Activated naive CD4-positive, alpha-beta T cell treated with anti-CD3 and anti-CD28 coated beads, Interleukin-2, amount 10 ng/mL, durations not matched to agents 7 days and 5 days (primary cell): ENCODE data around the gene TNNC1.
A peak's percentile ranks its signal among the peaks of the same experiment; 100 is the strongest.

Experiments
- CTCF ChIA-PET: fragments of 350-600 bp; sonication (Branson Sonifier 250); formaldehyde crosslinking; loops from one replicate; lab custom pipeline; 2021; ENCODE audit warnings: antibody characterized with exemption; lab: Charles Lee
- DNase-seq: peaks from one replicate; pipeline ENCODE4 v3.0.0-alpha.2; 2020
- H3K27ac Mint-ChIP-seq: one replicate; pipeline ENCODE4 v1.8.0; 2021; ENCODE audit warnings: mild to moderate bottlenecking, moderate library complexity, mixed read lengths
- H3K27me3 Mint-ChIP-seq: one replicate; pipeline ENCODE4 v1.8.0; 2021; ENCODE audit warnings: mild to moderate bottlenecking, mixed read lengths
- H3K36me3 Mint-ChIP-seq: one replicate; pipeline ENCODE4 v1.8.0; 2021; ENCODE audit warnings: mixed read lengths
- H3K4me1 Mint-ChIP-seq: one replicate; pipeline ENCODE4 v1.8.0; 2021; ENCODE audit warnings: mixed read lengths
- H3K4me3 Mint-ChIP-seq: one replicate; pipeline ENCODE4 v1.8.0; 2021; ENCODE audit warnings: mild to moderate bottlenecking, moderate library complexity, mixed read lengths
- H3K9me3 Mint-ChIP-seq: one replicate; pipeline ENCODE4 v1.8.0; 2021; ENCODE audit warnings: mixed read lengths

The TNNC1 gene

GRCh38 chr3:52447512-52448355 lies 6.1 kb downstream of the TNNC1 start:
- peaks cover 8% of the 10 kb centered on the region for H3K27me3 Mint-ChIP-seq
- H3K27ac Mint-ChIP-seq, result no peak overlapping the region
- no peaks in the 10 kb centered on the region for H3K36me3 Mint-ChIP-seq
- no peaks in the 10 kb centered on the region for H3K9me3 Mint-ChIP-seq
- no peak overlapping the region for H3K4me3 Mint-ChIP-seq
- no peak for DNase-seq
- peaks cover 13% of the 10 kb centered on the region for H3K4me1 Mint-ChIP-seq
- CTCF ChIA-PET, result interaction anchor here (0.7 to 6.6 kb wide), 17 partner anchors 9 to 228 kb away, joined by 3 to 69 read pairs (median 5); partner anchors contain the start of gene NISCH

DNA sequence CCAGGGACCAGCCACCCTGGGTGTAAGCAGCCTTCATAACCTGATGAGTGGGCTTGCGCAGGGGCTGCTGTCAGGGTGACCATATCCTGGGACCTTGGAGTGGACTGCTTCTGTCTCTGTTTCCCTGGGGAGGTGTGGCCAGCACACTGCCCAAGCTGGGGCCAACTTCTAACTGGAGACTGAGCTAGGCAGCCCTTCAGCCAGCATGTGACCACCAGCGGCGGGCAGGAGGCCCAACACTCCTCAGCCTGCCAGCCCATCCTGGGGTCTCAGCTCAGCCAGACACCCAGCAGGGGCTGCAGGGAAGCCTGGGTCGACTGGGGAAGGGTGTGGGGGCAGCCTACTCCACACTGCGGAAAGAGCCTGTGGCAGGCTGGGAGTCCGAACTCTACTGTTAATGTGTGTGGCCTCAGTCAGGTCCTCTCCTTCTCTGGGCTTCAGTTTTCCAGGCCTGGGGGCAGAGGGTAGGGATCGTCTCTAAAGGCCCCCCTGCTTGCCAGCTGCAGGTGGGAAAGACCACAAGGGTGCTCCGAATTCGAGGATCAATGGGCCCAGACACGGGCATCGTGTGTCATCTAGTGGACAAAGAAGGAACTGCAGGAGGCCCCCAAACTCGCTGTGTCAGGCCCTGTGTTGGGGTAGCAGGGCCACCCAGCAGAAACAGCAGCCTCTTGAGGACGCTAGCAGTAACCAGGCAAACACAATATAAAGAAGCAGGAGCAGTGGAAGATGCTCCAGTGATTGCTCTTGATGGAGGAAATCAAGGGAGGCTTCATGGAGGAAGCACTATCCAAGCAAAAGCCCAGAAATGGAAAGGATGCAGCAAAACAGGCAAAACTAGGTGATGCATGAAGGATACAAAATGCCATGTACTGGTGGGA lies 7.0 kb downstream of the TNNC1 start:
- Mint-ChIP-seq H3K27me3 (peaks cover 8% of the 10 kb centered on the region), H3K9me3 (no peaks in the 10 kb centered on the region), H3K4me3 (no peak overlapping the region), H3K4me1 (peaks cover 13% of the 10 kb centered on the region), H3K36me3 (no peaks in the 10 kb centered on the region), H3K27ac (peak overlapping the region; percentile 3)
- CTCF ChIA-PET, result interaction anchor here (0.9 to 6.6 kb wide), 21 partner anchors 10 to 245 kb away, joined by 3 to 69 read pairs (median 6); partner anchors contain the start of gene NISCH
- DNase-seq, result peak; percentile 82

DNA sequence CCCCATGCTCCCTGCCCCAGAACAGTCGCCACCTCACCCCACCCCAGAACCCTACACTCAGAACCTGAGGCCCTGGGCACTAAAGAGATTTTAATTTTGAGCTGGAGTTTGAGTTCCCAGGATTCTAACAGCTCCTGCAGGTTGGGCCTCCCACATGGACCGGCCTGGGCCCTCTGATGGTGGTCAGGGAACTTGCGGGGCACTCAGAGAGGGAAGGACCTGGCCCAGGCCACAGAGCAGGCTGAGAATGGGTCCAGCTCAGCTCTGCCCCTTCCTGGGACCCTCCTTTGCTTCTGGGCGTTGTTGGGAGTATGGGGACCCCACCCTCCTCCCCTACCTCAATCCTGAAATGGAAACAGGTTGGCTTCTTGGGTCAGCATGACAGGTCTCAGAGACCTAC lies 7.8 kb downstream of the TNNC1 start:
- Mint-ChIP-seq H3K27ac (no peak overlapping the region), H3K9me3 (no peaks in the 10 kb centered on the region), H3K27me3 (peaks cover 8% of the 10 kb centered on the region), H3K36me3 (no peaks in the 10 kb centered on the region), H3K4me3 (no peak overlapping the region), H3K4me1 (peaks cover 13% of the 10 kb centered on the region)
- DNase-seq, result no peak
- CTCF ChIA-PET, result interaction anchor here (0.9 to 6.6 kb wide), 18 partner anchors 8 to 389 kb away, joined by 3 to 69 read pairs (median 6); partner anchors contain the start of genes NISCH and TNNC1

GRCh38 chr3:52444860-52445793 lies 8.7 kb downstream of the TNNC1 start, which contains the start of gene SEMA3G:
Gene SEMA3G, minus strand, starts transcription at chr3:52445103. Its CDS starts 76 bp downstream, at chr3:52445027.
- H3K36me3 Mint-ChIP-seq, result no peaks in the 10 kb centered on the region
- H3K27me3 Mint-ChIP-seq, result peaks cover 8% of the 10 kb centered on the region
- CTCF ChIA-PET, result interaction anchor here (0.7 to 6.6 kb wide), 15 partner anchors 9 to 388 kb away, joined by 3 to 69 read pairs (median 6); partner anchors contain the start of genes NISCH, TLR9 and TNNC1
- H3K4me1 Mint-ChIP-seq, result peaks cover 13% of the 10 kb centered on the region
- H3K9me3 Mint-ChIP-seq, result no peaks in the 10 kb centered on the region
- peak; percentile 89 for DNase-seq
- no peak within 1 kb of the TSS for H3K27ac Mint-ChIP-seq
- no peak within 1 kb of the TSS for H3K4me3 Mint-ChIP-seq

DNA sequence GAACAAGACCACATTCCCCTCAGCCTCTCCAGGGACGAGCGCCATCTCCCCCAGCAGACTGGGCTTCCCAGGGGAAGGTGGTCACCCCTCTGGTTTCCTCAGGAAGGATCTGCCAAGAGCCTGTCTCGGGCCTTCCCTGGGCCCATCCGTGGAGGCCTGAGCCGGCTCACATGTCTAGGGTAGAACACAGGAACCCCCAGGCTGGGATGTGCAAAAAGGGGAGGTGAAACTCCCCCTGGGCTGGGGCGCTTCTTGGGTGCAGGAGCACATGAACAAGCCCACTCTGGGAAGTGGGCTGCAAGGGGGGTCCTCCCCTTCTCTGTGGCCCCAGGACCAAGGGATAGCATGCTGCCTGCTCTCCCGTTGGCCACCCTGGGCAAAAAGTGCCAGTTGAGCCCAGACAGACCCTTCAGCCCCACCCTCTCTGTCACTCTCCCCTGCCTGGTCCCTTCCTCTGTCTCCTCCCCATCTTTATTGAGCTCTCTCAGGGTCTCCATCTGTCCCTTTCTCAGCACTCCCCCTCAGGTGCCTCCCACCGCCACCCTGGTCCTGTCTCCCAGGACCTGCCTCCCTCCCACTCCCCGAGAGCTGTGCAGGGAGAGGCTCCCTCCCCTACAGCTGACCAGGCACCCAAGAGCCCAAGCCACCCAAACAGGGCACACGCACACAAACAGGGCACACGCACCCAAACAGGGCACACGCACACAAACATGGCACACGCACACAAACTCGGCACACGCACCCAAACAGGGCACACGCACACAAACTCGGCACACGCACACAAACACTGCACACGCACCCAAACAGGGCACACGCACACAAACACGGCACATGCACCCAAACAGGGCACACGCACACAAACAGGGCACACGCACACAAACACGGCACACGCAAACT lies 9.8 kb downstream of the TNNC1 start:
- DNase-seq, result no peak
- CTCF ChIA-PET, result interaction anchor here (0.9 to 6.6 kb wide), 5 partner anchors 10 to 219 kb away, joined by 3 to 69 read pairs (median 5); partner anchors contain the start of genes TLR9 and TNNC1
- peaks cover 13% of the 10 kb centered on the region for H3K4me1 Mint-ChIP-seq
- no peak overlapping the region for H3K4me3 Mint-ChIP-seq
- H3K36me3 Mint-ChIP-seq, result no peaks in the 10 kb centered on the region
- no peaks in the 10 kb centered on the region for H3K9me3 Mint-ChIP-seq
- peaks cover 13% of the 10 kb centered on the region for H3K27me3 Mint-ChIP-seq
- no peak overlapping the region for H3K27ac Mint-ChIP-seq

GRCh38 chr3:52443268-52443610 lies 10.6 kb downstream of the TNNC1 start:
- peaks cover 13% of the 10 kb centered on the region for H3K27me3 Mint-ChIP-seq
- CTCF ChIA-PET, result interaction anchor here (0.6 to 3.4 kb wide), 4 partner anchors 10 to 190 kb away, joined by 3 to 11 read pairs (median 3); no protein-coding TSS in a partner anchor
- no peak for DNase-seq
- no peak overlapping the region for H3K4me3 Mint-ChIP-seq
- H3K9me3 Mint-ChIP-seq, result no peaks in the 10 kb centered on the region
- peaks cover 13% of the 10 kb centered on the region for H3K4me1 Mint-ChIP-seq
- H3K27ac Mint-ChIP-seq, result no peak overlapping the region
- no peaks in the 10 kb centered on the region for H3K36me3 Mint-ChIP-seq

DNA sequence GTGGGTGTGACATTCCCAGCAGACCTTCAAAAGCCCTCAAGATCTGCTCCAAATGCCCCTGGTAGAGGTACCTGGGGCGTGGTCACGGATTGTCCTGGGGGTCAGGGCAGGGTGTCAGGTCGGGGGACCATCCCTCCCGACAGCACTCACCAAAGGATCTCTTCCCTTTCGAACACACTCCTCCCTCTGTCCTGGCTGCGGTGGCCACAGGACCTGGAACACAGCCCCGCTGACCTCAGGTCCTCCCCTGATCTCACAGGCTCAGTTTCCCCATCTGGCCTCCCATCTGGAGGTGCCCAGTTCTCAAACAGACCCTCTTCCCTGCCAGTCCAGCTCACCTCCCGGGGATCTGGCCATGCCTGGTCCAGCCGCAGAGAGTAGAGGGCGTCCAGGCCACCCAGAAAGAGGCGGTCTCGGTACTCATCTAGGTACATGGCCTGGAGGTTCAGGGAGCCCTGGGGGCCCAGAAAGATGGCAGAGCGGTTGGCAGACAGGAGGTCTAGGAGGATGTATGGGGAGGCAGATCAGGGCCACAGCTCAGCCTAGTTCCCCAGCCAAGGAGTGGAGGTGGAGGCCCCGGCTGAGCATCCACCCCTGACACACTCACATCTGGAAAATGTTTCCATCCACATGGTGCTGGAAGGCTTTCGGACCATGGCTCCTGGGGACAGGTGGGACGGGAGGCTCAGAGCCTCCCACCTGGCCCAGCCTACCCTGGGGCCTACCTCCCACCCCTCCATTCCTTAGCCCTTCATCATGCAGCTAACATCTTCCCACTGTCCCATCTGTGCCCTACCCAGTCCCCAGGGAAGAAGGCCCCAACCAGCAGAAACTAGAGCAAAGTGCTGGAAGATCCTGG lies 11.2 kb downstream of the TNNC1 start:
- Mint-ChIP-seq H3K36me3 (no peaks in the 10 kb centered on the region), H3K27ac (no peak overlapping the region), H3K27me3 (peaks cover 13% of the 10 kb centered on the region), H3K4me3 (no peak overlapping the region), H3K4me1 (peaks cover 13% of the 10 kb centered on the region), H3K9me3 (no peaks in the 10 kb centered on the region)
- no peak for DNase-seq
- CTCF ChIA-PET, result interaction anchor here (0.6 to 3.4 kb wide), 4 partner anchors 9 to 30 kb away, joined by 3 to 11 read pairs (median 4); no protein-coding TSS in a partner anchor

- no peak overlapping the region for H3K4me3 Mint-ChIP-seq
- H3K9me3 Mint-ChIP-seq, result no peaks in the 10 kb centered on the region
- no peaks in the 10 kb centered on the region for H3K36me3 Mint-ChIP-seq
- H3K27me3 Mint-ChIP-seq, result peaks cover 18% of the 10 kb centered on the region
- no peak for DNase-seq
- CTCF ChIA-PET, result interaction anchor here (1.4 to 3.4 kb wide), 3 partner anchors 10 to 30 kb away, joined by 4 to 11 read pairs (median 4); no protein-coding TSS in a partner anchor
- H3K27ac Mint-ChIP-seq, result no peak overlapping the region
- H3K4me1 Mint-ChIP-seq, result peaks cover 9% of the 10 kb centered on the region
Observed at GRCh38 chr3:52441772-52442332, 12.0 kb downstream of the TNNC1 start.

DNA sequence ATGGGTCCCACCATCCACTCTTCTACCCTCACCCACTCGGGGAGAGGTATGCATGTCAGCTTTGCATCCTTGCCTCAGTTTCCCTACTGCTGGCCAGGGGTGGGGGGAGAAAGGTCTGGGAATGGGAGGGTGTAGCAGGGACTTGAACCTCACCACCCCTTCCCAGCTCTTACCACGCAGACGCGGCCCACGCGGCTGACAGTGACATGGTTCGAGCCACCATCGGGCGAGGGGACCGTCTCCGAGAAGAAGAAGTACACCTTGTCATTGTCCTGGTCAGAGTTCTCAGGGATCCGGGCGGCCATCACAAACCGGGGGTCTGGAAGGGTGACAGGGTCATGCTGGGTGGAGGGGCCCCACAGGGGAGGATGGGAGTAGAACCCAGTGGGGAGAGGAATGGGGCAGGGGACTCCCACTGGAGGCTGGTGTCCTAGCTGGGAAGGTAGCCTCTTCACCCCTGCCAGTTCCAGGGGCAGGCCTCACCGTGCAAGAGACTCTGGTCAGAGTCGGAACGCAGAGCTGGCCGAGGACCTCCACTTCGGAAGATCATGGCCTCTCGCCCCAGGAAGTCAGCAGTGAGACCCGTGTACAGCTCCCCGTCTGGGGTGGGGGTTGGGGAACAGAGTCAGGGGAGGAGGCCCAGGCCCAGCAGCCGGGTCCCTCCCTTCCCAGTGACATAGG lies 12.6 kb downstream of the TNNC1 start:
- Mint-ChIP-seq H3K27me3 (peaks cover 21% of the 10 kb centered on the region), H3K36me3 (no peaks in the 10 kb centered on the region), H3K4me1 (peaks cover 9% of the 10 kb centered on the region), H3K9me3 (no peaks in the 10 kb centered on the region), H3K27ac (no peak overlapping the region), H3K4me3 (no peak overlapping the region)
- DNase-seq, result no peak
- CTCF ChIA-PET, result interaction anchor here (1.4 to 3.4 kb wide), 3 partner anchors 9 to 29 kb away, joined by 4 to 11 read pairs (median 4); no protein-coding TSS in a partner anchor

DNA sequence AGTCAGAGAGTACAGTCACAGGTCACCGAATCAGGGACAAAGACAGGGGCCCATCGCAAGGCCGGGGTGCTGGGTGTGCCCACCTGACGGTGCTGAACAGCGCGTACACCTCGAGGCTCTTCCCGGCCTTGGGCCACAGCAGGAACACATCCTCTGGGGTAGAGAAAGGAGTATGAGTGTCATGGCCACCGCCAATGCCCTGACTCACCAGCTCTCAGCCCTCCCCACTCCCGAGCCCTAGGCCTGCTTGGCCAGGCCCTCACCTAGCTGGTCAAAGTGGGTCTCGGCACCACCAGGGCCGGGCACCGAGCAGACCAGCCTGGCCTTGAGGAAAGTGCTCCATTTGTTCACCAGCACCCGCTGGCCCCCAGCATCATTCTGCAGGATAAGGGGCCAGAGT lies 13.2 kb downstream of the TNNC1 start:
- DNase-seq, result no peak
- peaks cover 8% of the 10 kb centered on the region for H3K4me1 Mint-ChIP-seq
- H3K27me3 Mint-ChIP-seq, result peaks cover 24% of the 10 kb centered on the region
- no peak overlapping the region for H3K27ac Mint-ChIP-seq
- no peaks in the 10 kb centered on the region for H3K36me3 Mint-ChIP-seq
- no peaks in the 10 kb centered on the region for H3K9me3 Mint-ChIP-seq
- CTCF ChIA-PET, result interaction anchor here (1.5 to 3.4 kb wide), 2 partner anchors 12 to 28 kb away, joined by 4 to 11 read pairs; no protein-coding TSS in a partner anchor
- H3K4me3 Mint-ChIP-seq, result no peak overlapping the region

GRCh38 chr3:52440249-52440551 lies 13.6 kb downstream of the TNNC1 start:
- H3K36me3 Mint-ChIP-seq, result no peaks in the 10 kb centered on the region
- no peak overlapping the region for H3K4me3 Mint-ChIP-seq
- H3K27ac Mint-ChIP-seq, result no peak overlapping the region
- H3K9me3 Mint-ChIP-seq, result no peaks in the 10 kb centered on the region
- CTCF ChIA-PET, result interaction anchor here (1.4 to 3.4 kb wide), 2 partner anchors 12 to 28 kb away, joined by 7 to 11 read pairs; no protein-coding TSS in a partner anchor
- no peak for DNase-seq
- peaks cover 7% of the 10 kb centered on the region for H3K4me1 Mint-ChIP-seq
- H3K27me3 Mint-ChIP-seq, result peaks cover 24% of the 10 kb centered on the region
